Hepatocyte (in vitro differentiated cells): ENCODE results near the gene UPF2.

Experiments used
- EZH2 ChIP-seq: fragments of 200-600 bp; sonication (generic); IDR thresholded peaks from 2 replicates; pipeline ENCODE4 v1.6.1; 2016; ENCODE audit warnings: antibody characterized with exemption, mild to moderate bottlenecking, borderline replicate concordance
- EZH2phosphoT487 ChIP-seq: fragments of 200-600 bp; sonication (generic); IDR thresholded peaks from one replicate; pipeline ENCODE4 v1.6.1; 2018; ENCODE audit warnings: antibody characterized with exemption, mild to moderate bottlenecking, low read depth, moderate library complexity; ENCODE audit not compliant: unreplicated experiment, severe bottlenecking
- TF ChIP-seq, protein P1 (sequence below): fragments of 200-600 bp; sonication (generic); IDR thresholded peaks from 2 replicates; pipeline ENCODE4 v1.5.1; 2016; ENCODE audit warnings: antibody characterized with exemption, mild to moderate bottlenecking; ENCODE audit not compliant: poor library complexity

DNA sequence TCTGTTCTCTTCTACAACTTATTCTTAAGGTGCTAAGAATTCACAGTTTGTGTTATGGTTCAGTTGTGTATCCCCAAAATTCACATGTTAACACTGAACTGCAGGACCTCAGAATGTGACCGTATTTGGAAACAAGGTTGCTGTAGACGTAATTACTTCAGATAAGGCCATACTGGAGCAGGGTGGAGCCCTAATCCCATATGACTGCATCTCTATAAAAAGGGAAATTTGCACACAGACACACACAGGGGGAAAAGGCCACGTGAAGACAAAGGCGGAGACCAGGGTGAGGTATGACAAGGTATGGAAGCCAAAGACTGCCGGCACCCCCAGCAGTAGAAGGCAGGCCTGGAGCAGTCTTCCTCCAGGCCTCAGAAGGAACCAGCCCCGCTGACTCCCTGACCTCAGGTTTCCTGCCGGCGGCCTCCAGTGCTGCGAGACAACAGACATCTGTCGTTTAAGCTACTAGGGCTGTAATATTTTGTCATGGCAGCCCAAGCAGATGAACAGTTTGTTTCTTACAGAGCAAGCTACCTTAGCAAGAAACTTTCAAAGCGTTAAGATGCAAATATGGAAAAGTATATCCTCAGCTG lies 120.7 kb downstream of the UPF2 start:
- TF ChIP-seq EZH2phosphoT487, result no peak
- no peak for TF ChIP-seq EZH2
- TF ChIP-seq, protein P1, sequence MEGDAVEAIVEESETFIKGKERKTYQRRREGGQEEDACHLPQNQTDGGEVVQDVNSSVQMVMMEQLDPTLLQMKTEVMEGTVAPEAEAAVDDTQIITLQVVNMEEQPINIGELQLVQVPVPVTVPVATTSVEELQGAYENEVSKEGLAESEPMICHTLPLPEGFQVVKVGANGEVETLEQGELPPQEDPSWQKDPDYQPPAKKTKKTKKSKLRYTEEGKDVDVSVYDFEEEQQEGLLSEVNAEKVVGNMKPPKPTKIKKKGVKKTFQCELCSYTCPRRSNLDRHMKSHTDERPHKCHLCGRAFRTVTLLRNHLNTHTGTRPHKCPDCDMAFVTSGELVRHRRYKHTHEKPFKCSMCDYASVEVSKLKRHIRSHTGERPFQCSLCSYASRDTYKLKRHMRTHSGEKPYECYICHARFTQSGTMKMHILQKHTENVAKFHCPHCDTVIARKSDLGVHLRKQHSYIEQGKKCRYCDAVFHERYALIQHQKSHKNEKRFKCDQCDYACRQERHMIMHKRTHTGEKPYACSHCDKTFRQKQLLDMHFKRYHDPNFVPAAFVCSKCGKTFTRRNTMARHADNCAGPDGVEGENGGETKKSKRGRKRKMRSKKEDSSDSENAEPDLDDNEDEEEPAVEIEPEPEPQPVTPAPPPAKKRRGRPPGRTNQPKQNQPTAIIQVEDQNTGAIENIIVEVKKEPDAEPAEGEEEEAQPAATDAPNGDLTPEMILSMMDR, result no peak
